Dendritic cell treated with granulocyte-macrophage colony-stimulating factor and Interleukin-4, amounts not matched to agents 40 ng/mL and 50 ng/mL, for 4 days (primary cell): ENCODE data around the gene JTB.

Experiments used
- H3K27ac Mint-ChIP-seq: one replicate; pipeline ENCODE4 v1.8.0; 2022; ENCODE audit warnings: mild to moderate bottlenecking, mixed read lengths
- H3K27me3 Mint-ChIP-seq: one replicate; pipeline ENCODE4 v1.8.0; 2022; ENCODE audit warnings: mild to moderate bottlenecking, mixed read lengths
- H3K36me3 Mint-ChIP-seq: one replicate; pipeline ENCODE4 v1.8.0; 2022; ENCODE audit warnings: low read depth, mixed read lengths
- H3K4me1 Mint-ChIP-seq: one replicate; pipeline ENCODE4 v1.8.0; 2022; ENCODE audit warnings: low read depth, mixed read lengths
- H3K4me3 Mint-ChIP-seq: one replicate; pipeline ENCODE4 v1.8.0; 2022; ENCODE audit warnings: mild to moderate bottlenecking, moderate library complexity, mixed read lengths
- H3K9me3 Mint-ChIP-seq: one replicate; pipeline ENCODE4 v1.8.0; 2022; ENCODE audit warnings: mixed read lengths
- intact Hi-C: fragments of 100-400 bp; cut with micrococcal nuclease; formaldehyde crosslinking; loops from one replicate; pipeline ENCODE4 v1.15.0; 2022

The JTB gene

DNA sequence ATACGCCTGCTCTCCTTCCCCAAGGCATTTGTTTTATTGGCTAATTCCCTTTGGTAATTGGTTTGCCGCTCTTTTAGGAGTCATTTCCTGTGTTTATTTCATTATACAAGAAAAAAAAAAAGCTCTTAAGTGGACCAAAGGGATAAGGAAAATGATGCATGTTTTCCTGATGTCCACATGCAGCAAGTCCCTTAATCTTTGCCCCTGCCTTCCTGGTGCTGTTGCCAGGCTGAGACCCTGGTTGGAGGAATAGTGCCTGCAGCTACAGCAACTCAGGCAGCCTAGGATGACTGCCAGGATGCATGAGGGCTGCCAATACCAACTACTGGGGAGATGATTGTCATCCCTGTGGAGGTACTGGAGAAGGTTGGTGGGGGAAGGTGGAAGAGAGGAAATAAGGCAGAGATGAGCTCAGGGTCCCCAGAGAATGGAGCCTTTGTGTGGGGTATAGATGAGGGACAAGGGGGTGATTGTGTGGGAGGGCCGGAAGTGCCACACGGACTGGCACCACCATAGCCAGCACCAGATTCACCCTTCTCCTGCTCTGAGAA, 48.6 kb downstream of the JTB start:
- H3K27me3 Mint-ChIP-seq: no peaks in the 10 kb centered on the region
- peaks cover 20% of the 10 kb centered on the region for H3K4me1 Mint-ChIP-seq
- no peaks in the 10 kb centered on the region for H3K9me3 Mint-ChIP-seq
- H3K4me3 Mint-ChIP-seq: no peak overlapping the region
- H3K36me3 Mint-ChIP-seq: peaks cover 52% of the 10 kb centered on the region
- no peak overlapping the region for H3K27ac Mint-ChIP-seq
- intact Hi-C loops: loop anchor here (10.0 kb wide), 1 partner anchor 124 kb away; no protein-coding TSS in a partner anchor

DNA sequence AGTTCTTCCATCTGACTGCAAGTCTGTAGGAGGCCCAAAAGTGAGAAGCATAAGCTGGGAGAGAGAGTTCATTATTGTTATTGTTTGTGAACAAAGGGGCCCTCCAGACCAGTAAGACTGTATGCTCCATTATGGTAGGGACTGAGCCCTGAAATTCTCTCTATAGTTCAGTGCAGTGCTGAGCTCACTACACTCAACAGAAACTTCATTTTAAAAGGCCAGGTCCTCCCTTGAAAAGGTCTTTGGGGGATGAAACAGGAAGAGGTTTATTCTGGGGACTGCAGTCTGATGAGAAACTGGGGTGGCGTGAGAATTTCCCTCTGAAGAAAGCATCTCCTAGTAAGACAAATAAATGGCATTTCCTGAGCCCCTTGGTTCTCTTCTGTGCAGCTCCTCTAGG, 49.2 kb downstream of the JTB start:
- Mint-ChIP-seq H3K36me3 (peaks cover 46% of the 10 kb centered on the region), H3K9me3 (no peaks in the 10 kb centered on the region), H3K27ac (no peak overlapping the region), H3K27me3 (no peaks in the 10 kb centered on the region), H3K4me3 (no peak overlapping the region), H3K4me1 (peaks cover 23% of the 10 kb centered on the region)
- intact Hi-C loops: loop anchor here (10.0 kb wide), 1 partner anchor 123 kb away; no protein-coding TSS in a partner anchor

GRCh38 chr1:153926405-153926804, 51.1 kb downstream of the JTB start:
- Mint-ChIP-seq H3K4me3 (no peak overlapping the region), H3K4me1 (peaks cover 23% of the 10 kb centered on the region), H3K9me3 (no peaks in the 10 kb centered on the region), H3K27me3 (no peaks in the 10 kb centered on the region), H3K36me3 (peaks cover 40% of the 10 kb centered on the region), H3K27ac (no peak overlapping the region)
- intact Hi-C loops: loop anchor here (10.0 kb wide), 1 partner anchor 122 kb away; no protein-coding TSS in a partner anchor
